Measurements from ENCODE around the gene CRYBG2.

The CRYBG2 gene

DNA sequence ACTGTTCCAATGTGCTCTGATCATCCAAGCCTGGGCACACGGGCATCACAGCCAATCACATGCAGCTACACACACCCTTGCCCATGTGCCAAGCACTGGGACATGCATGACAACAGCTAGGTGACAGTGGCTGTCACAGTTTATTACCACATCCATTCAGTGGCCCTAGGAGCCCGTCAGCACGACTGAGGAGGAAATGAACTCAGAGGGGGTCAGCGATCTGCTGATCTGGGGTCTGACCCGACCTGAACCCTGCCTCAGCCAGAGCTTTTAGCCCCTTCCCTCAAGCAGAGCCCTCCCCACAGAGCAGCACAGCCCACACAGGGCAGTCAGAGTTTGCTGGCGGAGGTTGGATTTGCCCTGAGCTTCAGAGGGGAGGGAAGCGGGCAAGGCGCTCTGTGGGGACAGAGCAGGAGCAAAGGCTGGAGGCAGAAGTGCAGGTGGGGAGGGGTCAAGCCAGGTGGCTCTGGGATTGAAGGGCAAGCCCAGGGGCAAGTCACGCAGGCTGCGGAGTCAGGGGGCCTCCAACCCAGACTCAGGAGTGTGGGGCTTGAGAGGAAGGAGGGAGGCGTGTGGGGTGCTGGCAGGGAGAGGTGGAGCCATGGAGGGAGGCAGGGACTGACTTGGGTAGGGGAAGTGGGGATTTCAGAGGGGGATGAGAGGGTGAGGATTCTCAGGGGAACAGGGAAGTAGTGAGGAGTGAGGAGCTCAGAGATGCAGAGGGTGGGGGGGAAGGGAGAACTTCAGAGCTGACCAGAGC lies 63.6 kb downstream of the CRYBG2 start:
- no peak for DNase-seq

DNA sequence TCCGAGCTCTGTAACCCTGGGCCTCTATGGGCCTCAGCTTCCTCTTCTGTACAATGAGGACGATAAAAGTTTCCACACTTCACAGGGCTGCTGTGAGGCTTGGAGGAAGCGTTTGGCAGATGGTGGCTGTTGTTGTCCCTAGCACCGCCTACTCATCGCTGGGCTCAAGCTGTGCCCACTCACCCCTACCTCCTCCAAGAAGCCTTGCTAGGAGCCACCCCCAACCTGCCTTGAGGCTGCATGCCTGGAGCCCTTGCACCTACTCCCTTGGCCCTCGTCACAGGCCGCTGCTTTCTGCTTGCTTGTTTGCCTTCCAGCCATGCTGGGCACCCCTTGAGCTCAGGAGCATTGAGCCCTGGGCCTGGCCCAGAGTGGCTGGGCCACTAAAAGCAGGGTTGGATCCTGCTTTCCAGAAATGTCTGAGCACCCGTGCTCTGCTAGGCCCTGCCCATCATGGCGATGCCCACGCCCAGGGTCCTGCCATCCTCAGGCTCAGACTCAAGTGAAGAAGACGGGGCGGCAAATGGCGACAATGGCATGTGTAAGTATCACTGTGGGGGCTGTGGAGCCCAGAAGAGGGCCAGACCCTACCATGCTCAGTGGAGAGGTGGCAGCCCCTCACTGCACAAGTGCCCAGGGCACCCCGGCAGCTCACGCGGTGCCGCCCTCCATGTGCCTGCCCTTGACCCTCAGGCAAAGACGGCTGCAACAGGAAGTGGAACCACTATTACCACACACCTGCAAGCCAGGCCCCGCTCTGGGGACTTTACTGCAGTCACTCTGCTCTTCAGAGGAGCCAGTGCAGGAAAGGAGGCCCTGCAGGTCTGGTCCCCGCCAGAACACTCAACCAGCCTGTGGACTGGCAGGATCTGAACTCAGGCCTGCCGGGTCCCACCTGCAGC lies 64.5 kb downstream of the CRYBG2 start:
- DNase-seq: no peak

DNA sequence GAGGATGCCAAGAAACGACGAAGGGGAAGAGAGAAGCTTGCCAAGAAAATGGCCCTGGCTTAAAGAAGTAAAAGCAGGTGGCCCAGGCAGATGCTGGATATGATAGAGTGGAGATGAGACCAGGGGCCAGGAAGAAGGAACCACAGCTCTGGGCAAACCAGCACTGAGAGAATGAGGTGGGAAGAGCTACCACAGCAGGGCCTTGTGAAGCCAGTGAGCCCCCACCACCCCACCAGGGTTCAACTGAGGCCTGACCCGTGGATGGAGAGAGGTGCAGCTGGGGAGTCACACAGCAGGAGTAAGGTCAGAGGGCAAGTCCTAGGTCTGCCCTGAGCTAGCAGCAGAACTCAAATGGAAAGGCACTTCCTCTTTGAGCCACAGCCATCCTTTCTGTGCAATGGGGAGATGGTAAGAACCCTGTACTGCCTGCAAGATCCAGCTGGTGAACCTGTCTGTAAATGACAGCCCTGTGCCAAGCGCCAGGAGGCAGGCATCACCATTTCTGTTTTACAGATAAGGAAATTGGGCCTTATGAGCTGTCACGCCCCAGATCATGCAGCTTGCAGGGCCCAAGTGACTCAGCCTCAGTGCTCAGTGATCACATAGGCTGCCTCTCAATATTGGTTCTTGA lies 65.5 kb downstream of the CRYBG2 start:
- no peak for DNase-seq

DNA sequence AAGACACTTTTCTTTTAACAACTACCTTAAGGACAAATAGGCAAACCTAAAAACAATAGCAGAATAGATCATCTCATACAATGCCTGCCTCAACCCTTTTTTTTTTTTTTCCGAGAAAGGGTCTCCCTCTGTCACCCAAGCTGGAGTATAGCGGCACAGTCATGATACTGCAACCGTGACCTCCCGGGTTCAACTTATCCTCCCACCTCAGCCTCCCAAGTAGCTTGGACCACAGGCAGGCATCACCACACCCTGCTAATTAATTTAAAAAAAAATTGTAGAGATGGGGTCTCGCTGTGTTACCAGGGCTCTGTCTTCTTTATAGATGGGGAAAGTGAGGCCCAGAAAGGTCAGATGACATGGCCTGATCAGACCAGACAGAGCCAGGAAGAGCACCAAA lies 66.1 kb downstream of the CRYBG2 start:
- no peak for DNase-seq

DNA sequence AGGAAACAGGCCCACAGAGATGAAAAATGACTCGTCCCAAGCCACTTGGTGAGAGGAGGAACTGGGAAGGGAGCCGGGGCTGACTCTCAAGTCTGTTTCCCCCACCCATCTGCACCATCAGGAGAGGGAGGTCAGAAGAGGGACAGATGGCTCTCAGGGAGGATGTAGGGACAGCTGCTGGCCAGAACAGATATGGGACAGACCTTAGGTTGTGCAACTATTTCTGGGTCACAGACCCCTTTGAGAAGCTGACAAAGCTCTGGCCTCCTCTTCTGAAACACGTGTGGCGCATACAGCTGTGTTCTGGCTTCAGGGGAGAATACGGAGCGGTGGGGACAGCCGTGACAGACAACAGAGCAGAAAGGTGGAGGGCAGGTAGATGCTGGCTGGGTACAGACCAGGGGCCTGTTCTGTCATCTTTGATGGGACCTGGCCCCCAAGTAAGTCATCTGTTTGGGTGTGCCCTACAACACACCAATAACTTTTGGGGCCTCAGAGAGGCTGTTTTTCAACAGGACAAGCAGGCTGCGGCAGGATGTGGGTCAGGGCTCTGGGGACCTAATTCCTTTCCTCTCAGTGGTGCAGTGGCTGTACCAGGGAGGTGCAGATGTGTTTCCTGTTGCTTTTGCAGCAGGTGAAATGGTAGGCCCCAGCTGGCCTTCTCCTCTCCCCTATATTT lies 66.8 kb downstream of the CRYBG2 start:
- DNase-seq: no peak

GRCh38 chr1:26286064-26286416 lies 67.9 kb downstream of the CRYBG2 start:
- no peak for DNase-seq

DNA sequence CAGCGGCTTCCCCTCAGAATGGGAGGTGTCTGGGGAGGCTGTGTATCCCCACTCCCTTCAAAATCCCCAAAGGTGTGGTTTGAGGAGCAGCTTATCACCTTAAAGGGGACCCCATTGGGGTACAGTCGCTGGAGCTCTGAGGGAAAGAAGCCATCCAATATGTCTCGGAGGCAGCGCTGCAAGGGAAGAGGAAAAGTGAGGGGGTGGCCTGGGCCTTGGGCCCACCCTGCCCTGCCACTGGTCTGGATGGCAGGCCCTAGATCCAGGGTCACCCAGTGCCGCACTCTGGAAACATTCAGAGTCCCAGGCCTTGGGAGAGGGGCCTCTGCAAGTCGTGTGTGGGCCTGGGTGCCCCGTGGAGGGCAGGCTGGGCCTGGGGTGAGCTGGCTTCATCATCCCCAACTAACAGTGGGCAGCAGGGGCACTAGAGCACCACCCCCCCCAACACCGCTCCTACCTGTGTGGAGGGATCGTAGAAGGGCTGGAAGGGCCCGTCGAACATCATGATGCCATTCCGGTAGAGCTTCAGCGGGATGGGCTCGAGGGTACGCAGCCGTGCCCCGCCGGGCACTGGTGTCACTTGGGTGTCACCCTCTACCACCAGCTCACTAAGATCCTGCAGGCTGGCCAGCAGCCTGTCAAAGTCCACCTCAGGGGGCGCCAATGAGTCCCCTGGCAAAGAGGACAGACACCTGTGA lies 68.4 kb downstream of the CRYBG2 start:
- no peak for DNase-seq

DNA sequence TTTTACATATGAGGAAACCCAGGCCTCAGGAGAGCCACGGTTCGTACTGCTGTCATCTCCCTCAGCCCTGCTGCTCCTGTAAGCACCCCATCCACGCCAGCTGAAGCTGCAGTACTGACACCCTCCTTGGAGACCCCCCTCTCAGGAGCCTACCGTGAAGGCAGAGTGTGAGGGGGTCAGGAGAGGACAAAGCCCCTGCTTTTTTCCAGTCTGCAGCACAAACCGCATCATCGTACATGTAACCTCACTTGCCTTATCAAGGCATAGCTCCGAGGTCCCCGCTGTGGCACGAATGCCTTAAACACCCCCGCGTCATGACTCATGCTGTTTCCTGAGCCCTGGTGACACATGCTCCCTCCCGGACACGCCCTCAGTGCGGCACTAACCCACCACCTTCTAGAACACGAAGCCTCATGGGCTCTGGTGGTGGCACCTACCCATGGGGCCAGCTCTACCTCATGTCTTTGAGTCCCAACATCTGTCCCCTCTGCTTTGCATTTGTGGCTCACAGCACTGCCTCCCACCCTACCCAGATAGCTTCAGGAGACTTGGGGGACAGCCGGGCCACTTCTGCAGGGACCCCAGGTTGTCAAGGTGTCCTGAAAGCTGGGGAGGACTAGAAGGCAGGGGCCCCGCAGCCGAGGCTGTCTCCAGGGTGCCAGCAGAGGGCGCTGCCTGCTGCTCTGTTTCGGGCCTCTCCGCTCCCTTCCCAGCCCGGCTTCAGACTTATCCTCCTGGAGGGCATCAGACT lies 69.2 kb downstream of the CRYBG2 start:
- DNase-seq: peak; percentile 13

DNA sequence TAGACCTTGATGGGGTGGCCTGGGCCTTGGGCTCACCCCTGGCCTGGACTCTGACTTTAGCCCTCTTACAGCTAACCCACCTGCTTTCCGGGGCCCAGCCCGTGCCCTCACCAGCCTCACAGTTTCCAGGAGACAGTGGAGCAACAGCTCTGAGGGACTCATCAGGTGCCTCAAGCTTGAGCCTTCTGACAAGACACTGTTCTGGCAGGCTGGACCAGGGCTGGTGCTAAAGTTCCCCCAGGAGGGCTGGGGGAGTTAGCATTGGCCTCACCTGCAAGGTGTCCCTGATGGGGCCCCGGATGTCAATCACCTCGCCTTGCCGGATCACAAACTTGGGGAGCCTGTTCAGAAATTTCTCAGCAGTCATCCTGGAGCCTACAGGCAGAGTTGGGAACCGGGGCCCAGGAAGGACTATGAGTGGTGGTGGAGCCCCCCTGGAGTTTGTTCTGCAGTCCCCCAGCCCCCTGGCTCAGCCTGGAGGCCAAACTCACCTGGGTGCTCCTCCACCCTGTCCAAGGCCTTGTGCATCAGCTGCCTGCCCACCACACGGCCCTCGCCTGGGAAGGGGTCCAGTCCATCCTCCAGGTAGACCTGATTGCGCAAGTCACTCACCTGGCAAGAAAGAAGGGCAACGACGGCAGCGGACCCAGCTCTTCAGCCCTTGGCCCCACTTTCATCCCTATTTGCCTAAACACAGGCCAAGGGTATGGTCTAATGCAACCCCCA lies 69.9 kb downstream of the CRYBG2 start:
- DNase-seq: no peak

DNA sequence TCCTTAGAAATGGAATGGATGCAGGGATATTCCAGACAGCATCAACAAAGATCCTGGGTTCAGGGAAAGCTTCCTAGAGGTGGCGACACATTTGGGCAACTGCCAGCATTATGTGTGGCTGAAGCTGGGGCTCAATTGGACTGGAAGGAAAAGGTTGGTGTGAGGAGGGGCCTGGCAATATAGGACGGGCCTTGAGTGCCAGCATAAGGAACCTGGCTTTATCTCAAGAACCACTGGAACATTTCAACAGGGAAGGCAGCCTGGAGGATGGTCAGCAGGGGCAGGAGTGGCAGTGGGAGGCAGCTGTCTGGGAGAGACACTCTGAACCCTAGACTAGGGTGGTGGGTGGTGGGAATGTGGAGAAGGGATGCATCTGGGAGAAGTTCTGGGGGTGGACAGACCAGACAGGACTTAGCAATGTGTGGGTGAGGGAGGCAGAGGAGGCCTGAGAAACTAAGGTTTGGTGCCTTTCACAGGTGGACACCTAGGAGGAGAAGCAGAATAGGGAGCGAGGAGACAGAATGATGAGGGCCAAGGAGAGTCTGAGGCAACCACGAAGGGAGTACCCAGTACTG lies 70.6 kb downstream of the CRYBG2 start:
- no peak for DNase-seq

DNA sequence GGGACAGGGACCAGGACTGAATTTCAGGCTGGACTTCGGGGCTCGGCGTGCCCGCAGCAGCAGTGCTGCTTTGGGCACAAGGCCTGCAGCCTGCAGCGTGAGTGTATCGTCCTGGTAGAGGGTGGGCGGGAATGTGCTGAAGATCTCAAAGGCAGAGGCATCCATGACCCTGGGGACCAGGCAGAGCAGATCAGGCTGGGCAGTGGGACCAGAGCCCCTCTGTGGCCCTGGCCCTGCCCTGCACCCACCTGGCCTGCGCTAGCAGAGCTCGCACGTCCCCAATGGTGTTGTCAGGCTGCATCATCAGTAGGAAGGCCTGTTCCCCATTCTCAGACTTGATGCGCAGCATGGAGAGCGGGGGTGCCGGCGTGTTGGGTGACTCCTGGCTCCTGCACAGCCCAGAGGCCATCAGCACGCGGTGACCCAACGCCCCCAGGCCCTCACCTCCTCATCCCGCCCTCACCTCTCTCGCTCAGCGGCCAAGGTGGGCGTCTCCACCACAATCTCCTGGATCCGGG lies 71.5 kb downstream of the CRYBG2 start:
- no peak for DNase-seq

GRCh38 chr1:26281971-26282370 lies 72.0 kb downstream of the CRYBG2 start:
- no peak for DNase-seq

GRCh38 chr1:26281091-26281958 lies 72.6 kb downstream of the CRYBG2 start:
- no peak for DNase-seq

DNA sequence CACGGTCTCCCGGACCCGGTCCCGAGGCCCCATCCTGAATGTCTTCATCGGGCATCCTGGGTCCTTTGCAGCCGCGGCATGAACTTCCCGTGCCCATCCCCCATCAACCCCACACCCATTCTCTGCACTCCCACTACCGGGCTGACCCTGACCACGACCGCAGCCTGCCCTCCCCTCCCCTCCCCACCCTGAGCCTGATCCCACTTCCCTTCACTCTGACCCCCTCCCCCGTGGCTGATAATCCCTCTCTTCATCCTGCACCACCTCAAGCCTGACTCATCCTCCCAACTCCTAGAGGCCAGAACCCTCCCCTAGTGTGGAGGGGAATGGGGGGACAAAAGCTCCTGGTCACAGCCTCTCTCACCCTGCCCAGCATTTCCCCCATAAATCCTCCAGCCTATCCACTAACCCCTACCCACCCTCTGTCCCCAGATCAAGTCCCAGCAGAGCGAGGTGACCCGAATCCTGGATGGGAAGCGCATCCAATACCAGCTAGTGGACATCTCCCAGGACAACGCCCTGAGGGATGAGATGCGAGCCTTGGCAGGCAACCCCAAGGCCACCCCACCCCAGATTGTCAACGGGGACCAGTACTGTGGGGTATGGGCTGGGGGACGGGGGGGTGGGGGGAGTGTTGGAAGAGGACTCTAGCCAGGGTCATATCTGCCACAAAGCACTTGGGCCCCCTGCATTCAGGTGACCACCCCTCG lies 73.4 kb downstream of the CRYBG2 start:
- DNase-seq: no peak

DNA sequence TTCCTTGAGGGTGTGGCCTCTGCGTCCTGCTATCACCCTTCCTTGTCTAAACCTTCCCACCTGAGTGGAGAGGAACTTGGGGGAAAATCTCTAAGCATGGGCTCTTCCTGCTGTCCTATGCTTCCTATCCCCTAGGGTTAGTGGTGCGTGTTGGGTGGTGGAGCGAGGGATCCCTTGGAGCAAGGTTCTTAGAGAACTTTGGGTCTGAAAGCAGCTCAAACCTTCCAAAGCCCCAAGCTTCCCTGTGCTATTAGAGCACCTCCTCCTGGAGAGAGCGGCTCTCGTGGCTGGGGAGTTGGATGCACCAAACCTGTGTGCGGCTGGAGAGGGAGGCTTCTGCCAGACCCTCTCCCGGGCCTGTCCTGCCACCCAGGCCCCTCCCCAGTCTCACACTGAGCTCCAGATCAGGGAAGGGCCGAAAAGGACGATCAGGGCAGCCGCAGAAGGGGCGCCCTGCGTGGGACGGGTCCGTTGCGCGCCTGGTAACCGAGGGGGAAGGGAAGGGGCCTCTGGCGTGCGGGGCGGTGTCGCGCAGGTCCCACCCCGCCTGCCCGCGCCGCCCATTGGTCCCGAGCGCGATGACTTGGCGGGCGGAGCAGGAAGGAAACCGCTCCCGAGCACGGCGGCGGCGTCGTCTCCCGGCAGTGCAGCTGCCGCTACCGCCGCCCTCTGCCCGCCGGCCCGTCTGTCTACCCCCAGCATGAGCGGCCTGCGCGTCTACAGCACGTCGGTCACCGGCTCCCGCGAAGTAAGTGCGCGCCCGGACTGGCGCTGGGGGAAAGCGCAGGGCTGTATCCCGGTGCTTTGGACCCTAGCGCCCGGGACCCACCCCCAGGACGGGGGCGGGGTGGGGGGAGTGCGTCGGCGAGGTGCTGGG lies 74.2 kb downstream of the CRYBG2 start, which contains the start of gene SH3BGRL3:
Gene SH3BGRL3, plus strand, starts transcription at position 631 of the 877 bp plus-strand sequence. Its CDS starts 70 bp downstream, at position 701.
- DNase-seq: peak; percentile 75

- DNase-seq: no peak
Observed at GRCh38 chr1:26278724-26279455, 75.0 kb downstream of the CRYBG2 start.

GRCh38 chr1:26278303-26278702 lies 75.6 kb downstream of the CRYBG2 start:
- DNase-seq: no peak

All from NCI-H526 treated with DMSO at 0.1 percent for 48 hours (cell line).